HG02642 (cell line): ENCODE data around the gene ZC3H12C.
A peak's percentile ranks its signal among the peaks of the same experiment; 100 is the strongest.

Source experiments
- ATAC-seq: cut with Tn5 transposase; IDR thresholded peaks from one replicate; pipeline ENCODE4 v1.9.1; 2021; ENCODE audit warnings: mild to moderate bottlenecking; ENCODE audit not compliant: unreplicated experiment, poor library complexity

ZC3H12C gene

DNA sequence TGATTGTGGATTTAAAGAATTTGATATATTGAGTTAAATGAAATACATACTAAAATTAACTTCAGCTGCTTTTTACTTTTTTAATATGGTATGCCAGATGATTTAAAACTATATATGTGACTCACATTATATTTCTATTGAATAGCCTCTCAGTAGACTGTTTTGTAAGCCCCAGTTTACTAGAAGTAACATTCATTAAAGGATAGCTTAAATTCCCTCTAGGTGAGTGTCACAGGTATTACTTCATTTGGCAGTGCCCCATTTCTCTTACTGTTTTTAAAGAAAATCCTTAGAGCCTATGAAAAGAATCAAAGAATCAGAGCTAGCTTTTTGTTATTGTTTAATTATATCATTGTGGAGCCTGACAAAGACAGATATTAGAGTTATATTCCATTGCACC lies 48.6 kb downstream of the ZC3H12C start:
- ATAC-seq, result no peak

DNA sequence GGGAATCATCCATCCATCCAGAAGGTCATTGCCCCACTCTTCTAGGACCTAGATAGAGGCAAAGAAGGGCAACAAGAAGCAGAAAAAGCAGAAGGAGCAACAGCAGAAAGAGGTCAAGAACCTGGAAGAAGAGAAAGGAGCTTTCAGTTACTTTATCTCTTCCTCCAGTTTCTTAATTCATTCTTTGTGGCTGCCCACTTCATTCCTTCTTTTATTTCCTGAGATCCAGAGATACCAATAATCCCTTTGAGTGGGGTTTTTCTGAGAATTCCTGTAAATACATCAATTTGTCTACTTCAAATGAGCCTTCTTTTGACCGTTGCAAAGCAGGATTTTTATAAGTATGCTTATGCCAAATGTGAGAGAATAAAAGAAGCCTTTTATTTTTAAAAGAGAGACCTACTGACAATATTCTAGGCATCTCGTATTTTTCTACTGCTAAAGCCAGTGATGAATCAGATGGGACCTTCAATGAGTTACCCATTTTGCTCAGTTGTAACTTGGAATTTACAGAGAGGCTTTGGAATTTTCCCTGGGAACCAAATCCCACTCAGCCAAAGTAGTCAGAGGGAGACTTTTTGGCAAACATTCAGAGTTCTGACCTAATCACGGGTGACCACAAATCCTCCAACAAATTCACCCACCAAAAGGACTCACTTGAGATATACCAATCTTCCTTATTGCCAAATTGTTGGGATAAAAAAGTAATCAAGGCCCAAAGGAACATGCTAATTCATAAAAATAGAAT lies 54.9 kb downstream of the ZC3H12C start:
- ATAC-seq, result no peak

GRCh38 chr11:110148775-110149744 lies 55.9 kb downstream of the ZC3H12C start:
- ATAC-seq, result no peak

- ATAC-seq, result no peak
These were observed 59.0 kb downstream of the ZC3H12C start for GRCh38 chr11:110152199-110152598.

- no peak for ATAC-seq
These were observed 60.3 kb downstream of the ZC3H12C start for GRCh38 chr11:110153474-110153873.

- no peak for ATAC-seq
These were observed 63.3 kb downstream of the ZC3H12C start for GRCh38 chr11:110156503-110156902.

GRCh38 chr11:110158317-110159200 lies 65.4 kb downstream of the ZC3H12C start:
- no peak for ATAC-seq

- no peak for ATAC-seq
These were observed 66.3 kb downstream of the ZC3H12C start for GRCh38 chr11:110159476-110159875.

DNA sequence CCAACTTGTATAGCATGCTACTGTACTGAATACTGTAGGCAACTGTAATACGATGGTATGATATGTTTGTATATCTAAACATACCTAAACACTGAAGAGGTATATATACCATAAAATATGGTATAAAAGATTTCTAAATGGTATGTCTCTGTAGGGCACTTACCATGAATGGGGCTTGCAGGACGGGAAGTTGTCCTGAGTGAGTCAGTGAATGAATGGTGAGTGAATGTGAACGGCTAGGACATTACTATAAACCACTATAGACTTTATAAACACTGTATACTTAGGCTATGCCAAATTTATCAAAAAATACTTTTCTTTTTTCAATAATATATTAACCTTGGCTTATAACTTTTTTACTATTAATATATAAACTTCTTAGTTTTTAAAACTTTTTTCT lies 66.8 kb downstream of the ZC3H12C start:
- ATAC-seq, result no peak

- no peak for ATAC-seq
These were observed 67.2 kb downstream of the ZC3H12C start for GRCh38 chr11:110160437-110160836.

GRCh38 chr11:110161061-110161460 lies 67.9 kb downstream of the ZC3H12C start:
- ATAC-seq, result no peak

DNA sequence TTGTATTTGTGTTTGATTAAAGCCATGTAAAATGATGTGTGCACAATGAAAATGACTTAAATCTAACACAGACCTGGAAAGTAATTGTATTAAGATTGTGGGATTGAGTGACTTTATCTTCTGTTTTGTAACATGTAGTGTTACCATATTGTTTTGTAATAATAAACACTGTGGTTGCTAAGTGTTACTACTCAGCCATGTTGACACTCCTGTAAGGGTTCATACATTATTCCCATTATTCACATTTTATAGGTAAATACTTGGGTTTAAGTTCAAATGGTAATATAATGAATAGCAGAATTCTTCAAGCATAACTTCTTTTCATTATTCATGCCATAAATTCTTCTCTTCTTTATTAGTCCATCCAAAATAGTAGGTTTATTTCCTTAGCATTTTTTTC lies 69.0 kb downstream of the ZC3H12C start:
- ATAC-seq, result no peak

GRCh38 chr11:110165039-110165925 lies 72.1 kb downstream of the ZC3H12C start:
- ATAC-seq, result no peak

GRCh38 chr11:110168033-110168803 lies 75.0 kb downstream of the ZC3H12C start:
- no peak for ATAC-seq

- no peak for ATAC-seq
These were observed 76.5 kb downstream of the ZC3H12C start for GRCh38 chr11:110169738-110170137.

DNA sequence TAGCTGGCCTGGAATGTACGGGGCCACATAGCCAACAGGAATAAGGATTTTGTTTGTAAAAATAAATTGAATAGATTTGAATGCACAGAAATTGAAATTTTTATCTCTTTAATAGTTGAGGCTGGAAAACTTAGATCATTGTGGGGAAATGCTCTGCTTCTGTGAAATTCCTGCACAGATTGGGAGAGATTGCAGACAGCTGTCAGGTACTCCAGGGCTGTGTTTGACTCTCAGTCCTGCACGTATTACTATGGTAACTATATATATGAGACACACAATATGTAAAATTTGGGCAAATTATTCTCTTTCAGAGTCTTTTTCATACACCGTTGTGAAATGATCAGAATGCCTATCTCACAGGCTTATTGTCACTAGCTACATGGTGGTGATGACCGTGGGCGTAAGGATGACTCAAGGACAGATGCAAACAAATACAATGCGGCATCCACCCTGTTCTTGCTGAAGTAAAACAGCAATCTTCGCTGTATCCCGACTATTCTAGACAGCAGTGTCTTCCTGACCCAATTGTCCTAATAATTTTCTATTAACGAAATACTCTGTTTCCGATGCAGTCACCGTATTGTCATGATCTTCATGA lies 79.4 kb downstream of the ZC3H12C start:
- ATAC-seq, result no peak

GRCh38 chr11:110173811-110174644 lies 80.8 kb downstream of the ZC3H12C start:
- ATAC-seq, result peak; percentile 73
